Naive thymus-derived CD8-positive, alpha-beta T cell (primary cell): ENCODE measurements around the gene GABRG3. TPM values are rescaled to one million over a fixed set of nuclear protein-coding genes. Genes with fewer than 3 reads are reported as not detected.

Experiments used
- ATAC-seq, 2 donors: fragments of 150-1000 bp; cut with Tn5 transposase in 1 of 2; sonication (Bioruptor Pico), chemical (Tn5 transposase) in 1 of 2; 1 replicate in 1 of 2; 2 replicates in 1 of 2; pipeline ENCODE4 v1.10.0; 2021; ENCODE audit warnings: mild to moderate bottlenecking in 2 of 2, moderate library complexity in 2 of 2
- POLR2A ChIA-PET: fragments of 350-600 bp; sonication (Branson Sonifier 250); formaldehyde crosslinking; loops from one replicate; lab custom pipeline; 2021; ENCODE audit warnings: antibody characterized with exemption; lab: Charles Lee
- DNase-seq, 10 donors: peaks; one replicate each; pipeline versions ENCODE4 v3.0.0 to v3.0.0-alpha.2; 2020 to 2022
- H3K27ac Mint-ChIP-seq, 10 donors: one replicate each; pipeline ENCODE4 v1.8.0; 2020 to 2022; ENCODE audit warnings: mild to moderate bottlenecking in 10 of 10, mixed read lengths in 10 of 10, moderate library complexity in 4 of 10, inconsistent platforms in 1 of 10
- H3K27me3 Mint-ChIP-seq, 5 donors: one replicate each; pipeline ENCODE4 v1.8.0; 2021 to 2022; ENCODE audit warnings: mixed read lengths in 5 of 5
- H3K36me3 Mint-ChIP-seq, 3 donors: one replicate each; pipeline ENCODE4 v1.8.0; 2020 to 2022; ENCODE audit warnings: mixed read lengths in 3 of 3, mild to moderate bottlenecking in 2 of 3, inconsistent platforms in 1 of 3
- H3K4me1 Mint-ChIP-seq, 4 donors: one replicate each; pipeline ENCODE4 v1.8.0; 2021 to 2022; ENCODE audit warnings: mixed read lengths in 4 of 4
- H3K4me3 Mint-ChIP-seq, 10 donors: one replicate each; pipeline ENCODE4 v1.8.0; 2020 to 2022; ENCODE audit warnings: mild to moderate bottlenecking in 10 of 10, mixed read lengths in 10 of 10, moderate library complexity in 6 of 10, inconsistent platforms in 1 of 10
- H3K9me3 Mint-ChIP-seq, 9 donors: one replicate each; pipeline ENCODE4 v1.8.0; 2020 to 2022; ENCODE audit warnings: mixed read lengths in 9 of 9, mild to moderate bottlenecking in 3 of 9, inconsistent platforms in 1 of 9, moderate library complexity in 1 of 9
- polyA plus RNA-seq, 3 donors: library from polyadenylated mRNA; unstranded; fragments of 300-500 nt; fragmentation: Illumina TruSeq; gene quantifications; one replicate each; pipeline ENCODE4 v1.2.3, GENCODE V29; 2021
- total RNA-seq, 8 experiments: library from RNA in 2 of 8; stranded (reverse) in 2 of 8; gene quantifications; one replicate each; pipeline ENCODE4 v1.2.3 and lab custom pipeline; 2021 to 2026

The GABRG3 gene
- total and polyA plus RNA-seq, 5 experiments from 2014 or later, result not detected

- peaks cover 0 to 20% (median 0%) of the 10 kb centered on the region in 9 donors for H3K9me3 Mint-ChIP-seq
- H3K36me3 Mint-ChIP-seq, result peaks cover 0 to 5% (median 0%) of the 10 kb centered on the region in 3 donors
- H3K4me3 Mint-ChIP-seq, result no peak overlapping the region
- no peak for ATAC-seq
- no peak overlapping the region for H3K27ac Mint-ChIP-seq
- H3K4me1 Mint-ChIP-seq, result no peaks in the 10 kb centered on the region
- POLR2A ChIA-PET, result no interaction called here
- peaks cover 0 to 10% (median 0%) of the 10 kb centered on the region in 5 donors for H3K27me3 Mint-ChIP-seq
- DNase-seq, result no peak
Measured at GRCh38 chr15:27278761-27279160, 307.8 kb downstream of the GABRG3 start.

GRCh38 chr15:27292641-27293040 lies 321.7 kb downstream of the GABRG3 start:
- Mint-ChIP-seq H3K27me3 (no peaks in the 10 kb centered on the region), H3K36me3 (no peaks in the 10 kb centered on the region), H3K27ac (no peak overlapping the region), H3K4me1 (no peaks in the 10 kb centered on the region), H3K9me3 (peaks cover 0 to 23% (median 3%) of the 10 kb centered on the region in 9 donors), H3K4me3 (no peak overlapping the region)
- POLR2A ChIA-PET, result no interaction called here
- ATAC-seq (no peak), DNase-seq (no peak)

DNA sequence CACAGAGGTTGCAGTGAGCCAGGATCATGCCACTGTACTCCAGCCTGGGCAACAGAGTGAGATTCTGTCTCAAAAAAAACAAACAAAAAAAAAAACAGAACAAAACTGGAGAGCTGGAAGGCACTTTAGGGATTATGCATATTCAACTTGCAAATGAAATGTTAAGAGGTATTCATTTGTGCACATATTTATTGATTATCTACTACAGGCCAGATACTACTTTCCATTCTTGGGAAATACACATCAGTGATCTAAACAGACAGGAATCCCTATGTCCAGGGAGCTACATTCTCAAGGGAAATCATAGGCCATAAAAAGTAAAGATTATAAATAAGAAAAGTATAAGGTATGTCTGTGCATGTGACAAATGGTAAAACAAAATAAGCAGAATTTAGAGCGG lies 322.6 kb downstream of the GABRG3 start:
- H3K4me1 Mint-ChIP-seq, result no peaks in the 10 kb centered on the region
- no peaks in the 10 kb centered on the region for H3K36me3 Mint-ChIP-seq
- ATAC-seq (no peak), DNase-seq (no peak)
- H3K4me3 Mint-ChIP-seq, result no peak overlapping the region
- peaks cover 0 to 4% (median 0%) of the 10 kb centered on the region in 5 donors for H3K27me3 Mint-ChIP-seq
- POLR2A ChIA-PET, result no interaction called here
- no peak overlapping the region for H3K27ac Mint-ChIP-seq
- peaks cover 0 to 23% (median 5%) of the 10 kb centered on the region in 9 donors for H3K9me3 Mint-ChIP-seq

- ATAC-seq (no peak), DNase-seq (no peak)
- H3K4me3 Mint-ChIP-seq, result no peak overlapping the region
- H3K36me3 Mint-ChIP-seq, result no peaks in the 10 kb centered on the region
- H3K27me3 Mint-ChIP-seq, result no peaks in the 10 kb centered on the region
- POLR2A ChIA-PET, result no interaction called here
- no peaks in the 10 kb centered on the region for H3K4me1 Mint-ChIP-seq
- no peak overlapping the region for H3K27ac Mint-ChIP-seq
- H3K9me3 Mint-ChIP-seq, result peaks cover 0 to 19% (median 0%) of the 10 kb centered on the region in 9 donors
Measured at GRCh38 chr15:27317736-27318135, 346.8 kb downstream of the GABRG3 start.

- Mint-ChIP-seq H3K9me3 (peaks cover 0 to 19% (median 10%) of the 10 kb centered on the region in 9 donors), H3K27me3 (no peaks in the 10 kb centered on the region), H3K4me3 (no peak overlapping the region), H3K4me1 (no peaks in the 10 kb centered on the region), H3K36me3 (no peaks in the 10 kb centered on the region), H3K27ac (no peak overlapping the region)
- no peak for DNase-seq
- POLR2A ChIA-PET, result no interaction called here
- ATAC-seq, result no peak
Measured at GRCh38 chr15:27323801-27324200, 352.8 kb downstream of the GABRG3 start.

- ATAC-seq, result no peak
- no peaks in the 10 kb centered on the region for H3K4me1 Mint-ChIP-seq
- DNase-seq, result no peak
- peaks cover 0 to 16% (median 8%) of the 10 kb centered on the region in 9 donors for H3K9me3 Mint-ChIP-seq
- no peak overlapping the region for H3K27ac Mint-ChIP-seq
- no peaks in the 10 kb centered on the region for H3K36me3 Mint-ChIP-seq
- no peak overlapping the region for H3K4me3 Mint-ChIP-seq
- POLR2A ChIA-PET, result no interaction called here
- H3K27me3 Mint-ChIP-seq, result no peaks in the 10 kb centered on the region
Measured at GRCh38 chr15:27324886-27325615, 354.1 kb downstream of the GABRG3 start.

DNA sequence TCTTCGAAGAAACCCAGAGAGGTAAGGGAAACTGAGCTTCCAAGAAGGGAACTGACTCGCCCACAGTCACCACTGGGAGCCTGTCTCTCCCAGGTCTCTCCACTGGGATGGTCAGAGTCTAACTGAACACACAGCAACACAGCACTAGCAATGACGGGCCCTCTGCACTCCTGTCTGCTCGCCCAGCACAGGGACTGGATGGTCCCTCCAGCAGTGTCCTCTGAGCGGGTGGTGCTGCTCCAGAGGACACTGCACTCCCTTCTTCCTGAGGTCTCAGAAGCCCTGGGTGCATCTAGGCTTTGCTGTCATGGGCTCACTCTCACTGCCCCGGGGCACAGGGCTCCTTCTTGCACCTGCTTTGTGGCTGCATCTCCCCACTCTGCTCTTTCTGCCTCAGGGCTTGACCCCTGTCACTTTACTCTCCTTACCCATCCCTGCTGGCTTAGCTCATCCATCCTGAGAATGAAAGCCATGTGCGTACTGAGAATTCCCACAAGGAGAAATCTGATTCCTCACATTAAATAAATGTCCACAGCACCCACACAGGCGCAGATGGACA lies 356.6 kb downstream of the GABRG3 start:
- Mint-ChIP-seq H3K27ac (no peak overlapping the region), H3K4me3 (no peak overlapping the region), H3K4me1 (no peaks in the 10 kb centered on the region), H3K27me3 (no peaks in the 10 kb centered on the region), H3K36me3 (no peaks in the 10 kb centered on the region), H3K9me3 (peaks cover 0 to 14% (median 8%) of the 10 kb centered on the region in 9 donors)
- POLR2A ChIA-PET, result no interaction called here
- DNase-seq (no peak), ATAC-seq (no peak)

- no peak for ATAC-seq
- POLR2A ChIA-PET, result no interaction called here
- Mint-ChIP-seq H3K27me3 (no peaks in the 10 kb centered on the region), H3K36me3 (no peaks in the 10 kb centered on the region), H3K9me3 (peaks cover 0 to 14% (median 8%) of the 10 kb centered on the region in 9 donors), H3K27ac (no peak overlapping the region), H3K4me3 (no peak overlapping the region), H3K4me1 (no peaks in the 10 kb centered on the region)
- DNase-seq, result no peak
Measured at GRCh38 chr15:27328186-27328585, 357.2 kb downstream of the GABRG3 start.

DNA sequence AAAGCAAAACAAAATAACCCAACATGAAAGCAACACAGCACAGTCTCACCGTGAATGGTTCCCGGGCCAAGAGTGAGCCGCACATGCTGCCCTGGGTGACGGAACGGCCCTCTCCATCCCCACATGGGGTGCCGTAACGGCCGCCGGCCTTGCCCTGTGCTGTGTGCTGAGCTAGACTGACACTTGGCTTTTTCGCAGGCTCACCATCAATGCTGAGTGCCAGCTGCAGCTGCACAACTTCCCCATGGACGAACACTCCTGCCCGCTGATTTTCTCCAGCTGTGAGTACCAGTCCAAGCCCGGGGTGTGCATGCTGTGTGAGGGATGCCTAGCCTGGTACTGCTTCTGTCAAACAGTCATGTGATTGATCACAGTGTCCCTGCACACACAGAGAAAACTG lies 357.6 kb downstream of the GABRG3 start:
- DNase-seq, result no peak
- Mint-ChIP-seq H3K27ac (no peak overlapping the region), H3K4me3 (no peak overlapping the region), H3K27me3 (no peaks in the 10 kb centered on the region), H3K9me3 (peaks cover 0 to 10% (median 5%) of the 10 kb centered on the region in 9 donors), H3K4me1 (no peaks in the 10 kb centered on the region), H3K36me3 (no peaks in the 10 kb centered on the region)
- ATAC-seq, result no peak
- POLR2A ChIA-PET, result no interaction called here

DNA sequence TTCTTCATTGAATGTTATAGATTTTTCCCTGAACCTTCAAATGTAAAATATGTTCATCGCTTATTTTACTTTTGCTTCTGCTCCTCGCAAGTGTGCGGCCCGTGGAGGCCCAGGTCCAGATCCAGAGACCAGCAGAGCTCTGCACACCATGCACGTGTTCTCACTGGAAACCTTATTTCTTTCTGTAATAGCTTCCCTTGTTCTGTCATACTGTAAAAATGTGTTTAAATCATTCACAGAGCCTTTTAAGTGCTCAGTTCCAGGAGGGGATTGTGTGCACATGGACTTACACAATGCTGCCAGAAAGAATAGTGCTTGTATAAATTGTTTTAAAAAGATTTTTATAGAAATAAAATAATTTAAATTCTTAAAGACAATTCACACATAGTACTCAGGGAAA lies 359.3 kb downstream of the GABRG3 start:
- no peaks in the 10 kb centered on the region for H3K27me3 Mint-ChIP-seq
- DNase-seq (no peak), ATAC-seq (no peak)
- no peak overlapping the region for H3K4me3 Mint-ChIP-seq
- no peak overlapping the region for H3K27ac Mint-ChIP-seq
- no peaks in the 10 kb centered on the region for H3K4me1 Mint-ChIP-seq
- H3K9me3 Mint-ChIP-seq, result peaks cover 0 to 10% (median 0%) of the 10 kb centered on the region in 9 donors
- H3K36me3 Mint-ChIP-seq, result no peaks in the 10 kb centered on the region
- POLR2A ChIA-PET, result no interaction called here

GRCh38 chr15:27336676-27337075 lies 365.7 kb downstream of the GABRG3 start:
- H3K27me3 Mint-ChIP-seq, result no peaks in the 10 kb centered on the region
- POLR2A ChIA-PET, result no interaction called here

DNA sequence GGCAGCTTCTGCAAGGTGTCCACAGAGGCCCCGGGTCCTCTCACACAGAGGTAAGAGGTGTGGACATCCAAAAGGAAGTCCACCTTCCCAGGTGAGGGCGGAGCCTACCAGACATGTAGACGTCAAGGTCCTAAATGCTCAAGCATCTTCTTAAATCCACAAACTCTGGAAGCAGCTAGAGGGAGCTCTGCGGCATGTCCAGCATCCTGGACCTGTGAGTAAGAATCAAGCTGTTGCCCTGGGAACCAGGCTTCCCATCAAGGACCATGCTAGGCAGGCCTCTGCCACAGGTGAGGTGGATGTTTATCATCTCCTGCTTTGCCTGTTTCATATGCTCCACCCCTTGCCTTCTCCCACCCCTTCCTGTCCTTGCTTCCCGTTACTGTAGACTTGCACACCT lies 368.2 kb downstream of the GABRG3 start:
- Mint-ChIP-seq H3K27ac (peak overlapping the region in 1 of 10 donors; percentile 63), H3K27me3 (no peaks in the 10 kb centered on the region), H3K36me3 (no peaks in the 10 kb centered on the region), H3K9me3 (peaks cover 0 to 10% (median 5%) of the 10 kb centered on the region in 9 donors), H3K4me1 (no peaks in the 10 kb centered on the region), H3K4me3 (no peak overlapping the region)
- DNase-seq, result no peak
- POLR2A ChIA-PET, result no interaction called here
- ATAC-seq, result no peak

More at GRCh38 chr15:27336676-27337075, 365.7 kb downstream of the GABRG3 start:
- ATAC-seq, result no peak
- Mint-ChIP-seq H3K36me3 (no peaks in the 10 kb centered on the region), H3K9me3 (peaks cover 0 to 10% (median 5%) of the 10 kb centered on the region in 9 donors), H3K27ac (no peak overlapping the region), H3K4me1 (no peaks in the 10 kb centered on the region), H3K4me3 (no peak overlapping the region)
- DNase-seq, result no peak

DNA sequence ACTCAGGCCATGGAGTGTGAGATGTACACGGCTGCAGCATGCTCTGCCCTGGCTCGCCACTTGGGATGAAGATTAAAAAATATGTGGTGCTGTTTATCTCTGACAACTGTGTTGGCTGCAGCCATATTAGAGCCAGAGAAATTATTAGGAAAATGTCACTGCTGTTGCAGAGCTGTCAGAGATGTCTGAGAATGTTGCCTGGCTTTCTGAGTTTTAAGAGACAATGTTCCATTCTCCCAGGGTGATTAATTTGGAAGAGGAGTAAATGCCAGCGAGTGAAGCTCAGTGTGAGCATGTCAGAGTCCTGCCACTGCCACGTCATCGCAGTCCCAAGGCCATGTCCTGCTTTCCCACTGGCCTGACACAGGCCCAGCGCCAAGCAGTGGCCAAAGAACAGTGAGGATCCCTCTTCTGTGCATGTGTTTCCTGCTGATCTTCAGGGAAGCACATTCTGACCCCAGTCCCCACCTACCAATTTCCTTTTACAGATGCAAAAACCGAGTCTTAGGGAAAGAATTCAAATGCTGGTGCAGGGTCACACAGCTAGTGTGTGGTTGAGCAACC lies 370.9 kb downstream of the GABRG3 start:
- Mint-ChIP-seq H3K4me1 (no peaks in the 10 kb centered on the region), H3K9me3 (peaks cover 0 to 15% (median 4%) of the 10 kb centered on the region in 9 donors), H3K27ac (no peak overlapping the region), H3K4me3 (no peak overlapping the region), H3K27me3 (no peaks in the 10 kb centered on the region), H3K36me3 (no peaks in the 10 kb centered on the region)
- POLR2A ChIA-PET, result no interaction called here
- ATAC-seq (no peak), DNase-seq (no peak)
